IMR-90 (cell line): ENCODE results near the gene OR52E5. TPM values are rescaled to one million over a fixed set of nuclear protein-coding genes. Genes with fewer than 3 reads are reported as not detected.

Experiments
- ATAC-seq: fragments of 200-7000 bp; cut with Tn5 transposase; 2 replicates; pipeline ENCODE4 v1.9.1; 2020; ENCODE audit warnings: low read depth, mild to moderate bottlenecking, moderate library complexity
- Bru-seq: library from RNA; stranded (reverse); fragments of 400-500 nt; gene quantifications from one replicate; lab custom pipeline; 2021; lab: Mats Ljungman, UMichigan
- BruChase-seq, 2 experiments: library from RNA; stranded (reverse); fragments of 400-500 nt; gene quantifications; one replicate each; lab custom pipeline; 2021; lab: Mats Ljungman, UMichigan
- BruUV-seq: library from RNA; stranded (reverse); fragments of 400-500 nt; replicated peaks from 2 replicates; lab custom pipeline; 2021; lab: Mats Ljungman, UMichigan
- CTCF ChIA-PET: fragments of 300-600 bp; formaldehyde crosslinking; extraction: SDS; loops from one replicate; lab custom pipeline; 2021; ENCODE audit warnings: antibody characterized with exemption; lab: Yijun Ruan, JAX
- POLR2A ChIA-PET: fragments of 300-600 bp; sonication (Branson Sonifier 250); formaldehyde crosslinking; loops from one replicate; lab custom pipeline; 2022; ENCODE audit warnings: antibody characterized with exemption; ENCODE audit not compliant: unreplicated experiment; lab: Charles Lee
- DNase-seq: peaks from one replicate; pipeline ENCODE4 v3.0.0; 2013
- H2AFZ ChIP-seq: replicated peaks from 2 replicates; pipeline ENCODE3; 2013; ENCODE audit warnings: low read length, mild to moderate bottlenecking; ENCODE audit not compliant: poor library complexity
- H2AK5ac ChIP-seq: 2 replicates; pipeline ENCODE4 v1.6.1; 2013; ENCODE audit warnings: low read depth, low read length, inconsistent platforms
- H2AK9ac ChIP-seq: replicated peaks from 2 replicates; pipeline ENCODE3; 2013; ENCODE audit warnings: mild to moderate bottlenecking, low read depth, low read length, moderate library complexity; ENCODE audit not compliant: poor library complexity
- H2BK120ac ChIP-seq: 2 replicates; pipeline ENCODE4 v1.6.1; 2013; ENCODE audit warnings: low read depth, low read length, inconsistent platforms
- H2BK15ac ChIP-seq: 3 replicates; pipeline ENCODE4 v1.6.1; 2013; ENCODE audit warnings: low read depth, low read length, inconsistent platforms
- H2BK20ac ChIP-seq: 2 replicates; pipeline ENCODE4 v1.6.1; 2013; ENCODE audit warnings: low read depth, mild to moderate bottlenecking, inconsistent platforms, low read length, moderate library complexity
- H2BK5ac ChIP-seq: 2 replicates; pipeline ENCODE4 v1.6.1; 2013; ENCODE audit warnings: mild to moderate bottlenecking, low read depth, low read length, inconsistent platforms; ENCODE audit not compliant: poor library complexity, severe bottlenecking
- H3K14ac ChIP-seq: replicated peaks from 2 replicates; pipeline ENCODE4 v1.6.1; 2013; ENCODE audit warnings: low read depth, low read length, inconsistent platforms
- H3K18ac ChIP-seq: 2 replicates; pipeline ENCODE4 v1.6.1; 2013; ENCODE audit warnings: low read depth, low read length, control low read depth
- H3K23ac ChIP-seq: 2 replicates; pipeline ENCODE4 v1.6.1; 2013; ENCODE audit warnings: low read depth, low read length, inconsistent platforms
- H3K27ac ChIP-seq: 2 replicates; pipeline ENCODE4 v1.5.1; 2013; ENCODE audit warnings: mild to moderate bottlenecking, control low read depth, low read length; ENCODE audit not compliant: insufficient read depth
- H3K27me3 ChIP-seq: 2 replicates; pipeline ENCODE4 v1.6.1; 2013; ENCODE audit warnings: low read length; ENCODE audit not compliant: control insufficient read depth, insufficient read depth
- H3K36me3 ChIP-seq: 2 replicates; pipeline ENCODE4 v1.6.1; 2013; ENCODE audit warnings: low read length, mixed read lengths; ENCODE audit not compliant: control insufficient read depth, insufficient read depth
- H3K4ac ChIP-seq: 2 replicates; pipeline ENCODE4 v1.6.1; 2013; ENCODE audit warnings: low read depth, low read length, inconsistent platforms
- H3K4me1 ChIP-seq: 2 replicates; pipeline ENCODE4 v1.6.1; 2013; ENCODE audit warnings: low read length, mixed read lengths; ENCODE audit not compliant: control insufficient read depth, insufficient read depth
- H3K4me2 ChIP-seq: 2 replicates; pipeline ENCODE4 v1.6.1; 2013; ENCODE audit warnings: low read depth, mild to moderate bottlenecking, control low read depth, low read length, moderate library complexity
- H3K4me3 ChIP-seq: 2 replicates; pipeline ENCODE4 v1.5.1; 2013; ENCODE audit warnings: low read depth, mild to moderate bottlenecking, control low read depth, low read length, moderate library complexity; ENCODE audit not compliant: insufficient read depth
- H3K56ac ChIP-seq: 2 replicates; pipeline ENCODE4 v1.6.1; 2013; ENCODE audit warnings: low read length, inconsistent platforms; ENCODE audit not compliant: insufficient read depth; ENCODE audit errors: extremely low read depth
- H3K79me1 ChIP-seq, 2 experiments: 2 replicates each; pipeline ENCODE4 v1.6.1; 2013; ENCODE audit warnings: low read length in 2 of 2, inconsistent platforms in 1 of 2, low read depth in 1 of 2
- H3K9ac ChIP-seq: 2 replicates; pipeline ENCODE4 v1.6.1; 2013; ENCODE audit warnings: low read depth, low read length, control low read depth
- H3K9me1 ChIP-seq: 2 replicates; pipeline ENCODE4 v1.6.1; 2013; ENCODE audit warnings: low read length, inconsistent platforms; ENCODE audit not compliant: insufficient read depth
- H3K9me3 ChIP-seq: 2 replicates; pipeline ENCODE4 v1.6.1; 2013; ENCODE audit warnings: low read length; ENCODE audit not compliant: control insufficient read depth, insufficient read depth
- H4K20me1 ChIP-seq: 2 replicates; pipeline ENCODE4 v1.6.1; 2013; ENCODE audit warnings: low read length, inconsistent platforms; ENCODE audit not compliant: insufficient read depth
- H4K5ac ChIP-seq: 2 replicates; pipeline ENCODE4 v1.6.1; 2013; ENCODE audit warnings: mild to moderate bottlenecking, low read depth, low read length, control low read depth
- H4K8ac ChIP-seq, 2 experiments: 2 replicates each; pipeline ENCODE4 v1.6.1; 2013; ENCODE audit warnings: low read depth in 2 of 2, low read length in 2 of 2, control low read depth in 1 of 2, inconsistent platforms in 1 of 2
- H4K91ac ChIP-seq: 2 replicates; pipeline ENCODE4 v1.6.1; 2013; ENCODE audit warnings: low read depth, low read length, inconsistent platforms; ENCODE audit not compliant: insufficient read depth
- BHLHE40 ChIP-seq: fragments of 150-350 bp; IDR thresholded peaks from 2 replicates; pipeline ENCODE4 v1.6.1; 2016; ENCODE audit warnings: mild to moderate bottlenecking, low read depth, low read length
- FOS ChIP-seq: fragments of 150-350 bp; IDR thresholded peaks from 2 replicates; pipeline ENCODE4 v1.6.1; 2016; ENCODE audit warnings: low read depth, low read length
- POLR2A ChIP-seq: IDR thresholded peaks from 2 replicates; pipeline ENCODE4 v1.6.1; 2012; ENCODE audit warnings: mild to moderate bottlenecking, low read depth, low read length
- RCOR1 ChIP-seq: IDR thresholded peaks from 2 replicates; pipeline ENCODE4 v1.6.1; 2012; ENCODE audit warnings: mild to moderate bottlenecking, low read length, improper control_type of control experiment; ENCODE audit not compliant: insufficient replicate concordance
- WGBS, 2 experiments: methylation state at CpG; one replicate each; pipeline versions ENCODE4 v1.1.5 to v1.1.7; 2013; ENCODE audit warnings: missing lambda C conversion rate in 2 of 2; ENCODE audit not compliant: insufficient read length in 1 of 2; ENCODE audit errors: extremely low coverage in 2 of 2; 5-methylcytosine and 5-hydroxymethylcytosine counted together
- dilution Hi-C: fragments of 300-500 bp; cut with HindIII; formaldehyde crosslinking; loops from one replicate; pipeline ENCODE4 v1.14.3; 2018; ENCODE audit warnings: low sequenced_read_pairs; ENCODE audit not compliant: unreplicated experiment
- in situ Hi-C: fragments of 300-500 bp; cut with MboI; formaldehyde crosslinking; loops from 3 replicates; pipeline ENCODE4 v1.14.3; 2019; ENCODE audit warnings: low sequenced_read_pairs, inconsistent platforms, mixed read lengths
- intact Hi-C: fragments of 100-400 bp; cut with micrococcal nuclease; formaldehyde crosslinking; loops from 2 replicates; pipeline ENCODE4 v1.10.0; 2022
- long read RNA-seq: library from polyadenylated mRNA; unstranded; transcript quantifications from one replicate; pipeline ENCODE4 v2.0.0, GENCODE V29; 2021; ENCODE audit not compliant: unreplicated experiment
- polyA plus RNA-seq, 3 experiments: library from polyadenylated mRNA; depleted of rRNA; stranded (reverse); fragments of >200 nt; gene quantifications; 2 replicates each; pipeline ENCODE4 v1.2.3, GENCODE V29; 2012; ENCODE audit warnings: low replicate concordance in 1 of 3
- total RNA-seq: library from RNA; depleted of rRNA; stranded (reverse); fragments of >200 nt; gene quantifications from 2 replicates; pipeline ENCODE4 v1.2.3, GENCODE V29; 2012; rRNA removed
- TF ChIP-seq, protein P1 (sequence below): conservative IDR thresholded peaks from 2 replicates; pipeline ENCODE4 v1.5.1; 2012; ENCODE audit warnings: mild to moderate bottlenecking, low read depth, low read length, improper control_type of control experiment
- TF ChIP-seq, protein P2 (sequence below): fragments of 150-350 bp; IDR thresholded peaks from 2 replicates; pipeline ENCODE4 v1.6.1; 2016; ENCODE audit warnings: low read depth, mild to moderate bottlenecking, low read length, moderate library complexity, borderline replicate concordance

The OR52E5 gene
- not detected in 2 replicates for total RNA-seq
- not detected in 2 replicates for polyA plus RNA-seq (2012; rRNA removed)
- not detected in 2 replicates for polyA plus RNA-seq (2012; cell fraction: cytosol; rRNA removed)
- not detected in 2 replicates for polyA plus RNA-seq (2012; cell fraction: nucleus; rRNA removed; ENCODE audit: low replicate concordance)
- Bru-seq, nascent RNA: not detected
- not detected for BruChase-seq, experiment 1, labeled RNA remaining after a 6-hour chase
- BruChase-seq, experiment 2, labeled RNA remaining after a 2-hour chase: not detected
- long read RNA-seq: 0 reads

DNA sequence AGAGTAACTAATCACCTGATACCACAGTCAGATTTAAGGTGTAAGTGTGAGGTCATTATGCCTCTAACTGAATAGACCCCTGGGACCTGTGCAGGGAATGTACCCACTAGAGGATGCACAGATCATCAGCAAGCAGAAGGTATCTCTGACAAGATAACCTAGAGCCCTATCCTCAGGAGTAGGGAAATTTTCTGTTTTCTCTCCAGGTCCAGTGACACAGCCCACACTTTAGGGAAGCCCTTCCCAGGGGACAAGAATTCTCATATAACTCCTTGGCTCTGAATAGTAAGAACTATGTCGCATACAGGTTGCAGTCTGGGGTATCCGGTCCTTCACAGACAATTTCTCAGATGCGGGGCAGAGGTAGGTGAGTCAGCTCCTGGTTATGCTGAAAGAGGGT, at the start of gene OR52E5:
OR52E5 (plus strand) TSS at position 301 of the 400 bp plus-strand sequence. CDS start 7,569 bp downstream, outside the sequence.
- BruUV-seq: no TSS peak
- no CpG with 5 or more reads among the region's 3 CpGs for WGBS, 2 experiments
- ATAC-seq (no peak), DNase-seq (no peak)
- dilution Hi-C loops: no loop called here
- TF ChIP-seq POLR2A (no peak), FOS (no peak), RCOR1 (no peak), BHLHE40 (no peak)
- TF ChIP-seq, protein P1, sequence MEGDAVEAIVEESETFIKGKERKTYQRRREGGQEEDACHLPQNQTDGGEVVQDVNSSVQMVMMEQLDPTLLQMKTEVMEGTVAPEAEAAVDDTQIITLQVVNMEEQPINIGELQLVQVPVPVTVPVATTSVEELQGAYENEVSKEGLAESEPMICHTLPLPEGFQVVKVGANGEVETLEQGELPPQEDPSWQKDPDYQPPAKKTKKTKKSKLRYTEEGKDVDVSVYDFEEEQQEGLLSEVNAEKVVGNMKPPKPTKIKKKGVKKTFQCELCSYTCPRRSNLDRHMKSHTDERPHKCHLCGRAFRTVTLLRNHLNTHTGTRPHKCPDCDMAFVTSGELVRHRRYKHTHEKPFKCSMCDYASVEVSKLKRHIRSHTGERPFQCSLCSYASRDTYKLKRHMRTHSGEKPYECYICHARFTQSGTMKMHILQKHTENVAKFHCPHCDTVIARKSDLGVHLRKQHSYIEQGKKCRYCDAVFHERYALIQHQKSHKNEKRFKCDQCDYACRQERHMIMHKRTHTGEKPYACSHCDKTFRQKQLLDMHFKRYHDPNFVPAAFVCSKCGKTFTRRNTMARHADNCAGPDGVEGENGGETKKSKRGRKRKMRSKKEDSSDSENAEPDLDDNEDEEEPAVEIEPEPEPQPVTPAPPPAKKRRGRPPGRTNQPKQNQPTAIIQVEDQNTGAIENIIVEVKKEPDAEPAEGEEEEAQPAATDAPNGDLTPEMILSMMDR: no peak
- TF ChIP-seq, protein P2, sequence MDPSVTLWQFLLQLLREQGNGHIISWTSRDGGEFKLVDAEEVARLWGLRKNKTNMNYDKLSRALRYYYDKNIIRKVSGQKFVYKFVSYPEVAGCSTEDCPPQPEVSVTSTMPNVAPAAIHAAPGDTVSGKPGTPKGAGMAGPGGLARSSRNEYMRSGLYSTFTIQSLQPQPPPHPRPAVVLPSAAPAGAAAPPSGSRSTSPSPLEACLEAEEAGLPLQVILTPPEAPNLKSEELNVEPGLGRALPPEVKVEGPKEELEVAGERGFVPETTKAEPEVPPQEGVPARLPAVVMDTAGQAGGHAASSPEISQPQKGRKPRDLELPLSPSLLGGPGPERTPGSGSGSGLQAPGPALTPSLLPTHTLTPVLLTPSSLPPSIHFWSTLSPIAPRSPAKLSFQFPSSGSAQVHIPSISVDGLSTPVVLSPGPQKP: no peak
- no peak within 1 kb of the TSS for H3K4ac ChIP-seq
- no peak within 1 kb of the TSS for H2AK5ac ChIP-seq
- H3K9me1 ChIP-seq: no peaks in the 10 kb centered on the region
- no peaks in the 10 kb centered on the region for H4K20me1 ChIP-seq
- no peak within 1 kb of the TSS for H2AFZ ChIP-seq
- H2BK20ac ChIP-seq: no peak within 1 kb of the TSS
- H3K9me3 ChIP-seq: no peaks in the 10 kb centered on the region
- H3K14ac ChIP-seq: no peak within 1 kb of the TSS
- no peak within 1 kb of the TSS for H3K9ac ChIP-seq
- H3K18ac ChIP-seq: no peak within 1 kb of the TSS
- H3K23ac ChIP-seq: no peak within 1 kb of the TSS
- no peak within 1 kb of the TSS for H3K56ac ChIP-seq
- no peaks in the 10 kb centered on the region for H3K4me1 ChIP-seq
- H3K4me3 ChIP-seq: no peak within 1 kb of the TSS
- H4K5ac ChIP-seq: no peak within 1 kb of the TSS
- intact Hi-C loops: loop anchor here (10.0 kb wide), 1 partner anchor 418 kb away; no protein-coding TSS in a partner anchor
- no peaks in the 10 kb centered on the region for H3K27me3 ChIP-seq
- no peak within 1 kb of the TSS for H2BK120ac ChIP-seq
- in situ Hi-C loops: no loop called here
- H2BK15ac ChIP-seq: no peak within 1 kb of the TSS
- no peak within 1 kb of the TSS for H4K8ac ChIP-seq
- POLR2A ChIA-PET: no interaction called here
- H2BK5ac ChIP-seq: no peak within 1 kb of the TSS
- CTCF ChIA-PET: no interaction called here
- no peak within 1 kb of the TSS for H2AK9ac ChIP-seq
- no peak within 1 kb of the TSS for H3K4me2 ChIP-seq
- no peaks in the 10 kb centered on the region for H3K36me3 ChIP-seq
- no peak within 1 kb of the TSS for H4K91ac ChIP-seq
- H3K27ac ChIP-seq: no peak within 1 kb of the TSS
- H3K79me1 ChIP-seq: no peaks in the 10 kb centered on the region
